ENCODE data around the gene FHOD3. TPM values are rescaled to one million over a fixed set of nuclear protein-coding genes. Genes with fewer than 3 reads are reported as not detected.

The FHOD3 gene
- total and polyA plus RNA-seq, 2 of the 13 experiments (the other 11 are each of a cell fraction or from before 2014, with no cell fraction given) = 0.07 TPM; not detected in 1

DNA sequence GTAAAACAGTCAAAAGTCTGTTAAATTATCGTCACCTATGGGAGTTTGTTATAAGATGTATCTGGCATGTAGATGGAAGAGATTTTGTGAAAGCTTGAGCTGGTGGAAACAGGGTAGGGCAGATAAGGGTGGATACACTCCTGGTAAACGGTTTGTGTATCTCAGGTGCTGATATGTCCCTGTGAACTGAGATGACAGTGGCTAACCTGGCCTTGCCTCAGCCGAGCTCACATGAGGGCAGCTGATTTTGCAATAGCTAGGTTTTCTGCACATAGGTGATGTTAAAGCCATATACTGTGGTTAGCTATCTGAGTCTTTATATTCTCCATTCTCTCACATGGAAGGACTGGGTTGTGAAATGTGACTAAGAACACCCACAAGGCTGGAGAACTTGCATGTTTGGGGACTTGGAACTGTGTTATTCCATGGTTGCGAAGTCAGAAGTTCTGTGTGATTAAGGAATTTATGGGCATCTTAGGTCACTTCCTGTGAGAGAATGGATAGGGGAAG is 326.2 kb downstream of the FHOD3 start:
- 15% methylated on average over 3 of the region's 4 CpGs for WGBS (ENCODE audit: low lambda C conversion rate)
- no peak overlapping the region for H3K4me3 ChIP-seq (replicated peaks in 1 of 3; ENCODE audit: insufficient read depth in 1 of 3, low read depth in 2 of 3, low read length in 3 of 3)
- H3K36me3 ChIP-seq (replicated peaks in 1 of 2; ENCODE audit: control insufficient read depth in 1 of 2, insufficient read depth in 2 of 2, low read length in 2 of 2) = no peaks in the 10 kb centered on the region
- ATAC-seq (no peak), DNase-seq (ENCODE audit: low spot score) (no peak), FAIRE-seq (no peak)
- H3K79me2 ChIP-seq (ENCODE audit: insufficient read depth, low read length) = no peaks in the 10 kb centered on the region
- no peaks in the 10 kb centered on the region for H4K20me1 ChIP-seq (ENCODE audit: insufficient read depth, low read length)
- no peak overlapping the region for H2AFZ ChIP-seq (ENCODE audit: low read length)
- no peak overlapping the region for H3K4me2 ChIP-seq (ENCODE audit: low read depth, low read length)
- no peaks in the 10 kb centered on the region for H3K9me3 ChIP-seq (ENCODE audit: low read length)
- TF ChIP-seq, protein P1, sequence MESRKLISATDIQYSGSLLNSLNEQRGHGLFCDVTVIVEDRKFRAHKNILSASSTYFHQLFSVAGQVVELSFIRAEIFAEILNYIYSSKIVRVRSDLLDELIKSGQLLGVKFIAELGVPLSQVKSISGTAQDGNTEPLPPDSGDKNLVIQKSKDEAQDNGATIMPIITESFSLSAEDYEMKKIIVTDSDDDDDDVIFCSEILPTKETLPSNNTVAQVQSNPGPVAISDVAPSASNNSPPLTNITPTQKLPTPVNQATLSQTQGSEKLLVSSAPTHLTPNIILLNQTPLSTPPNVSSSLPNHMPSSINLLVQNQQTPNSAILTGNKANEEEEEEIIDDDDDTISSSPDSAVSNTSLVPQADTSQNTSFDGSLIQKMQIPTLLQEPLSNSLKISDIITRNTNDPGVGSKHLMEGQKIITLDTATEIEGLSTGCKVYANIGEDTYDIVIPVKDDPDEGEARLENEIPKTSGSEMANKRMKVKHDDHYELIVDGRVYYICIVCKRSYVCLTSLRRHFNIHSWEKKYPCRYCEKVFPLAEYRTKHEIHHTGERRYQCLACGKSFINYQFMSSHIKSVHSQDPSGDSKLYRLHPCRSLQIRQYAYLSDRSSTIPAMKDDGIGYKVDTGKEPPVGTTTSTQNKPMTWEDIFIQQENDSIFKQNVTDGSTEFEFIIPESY (CRISPR knock-in tag; IDR thresholded peaks at IDR 0.05) = no peak
- no peak for TF ChIP-seq ZNF550 (CRISPR knock-in tag; IDR thresholded peaks at IDR 0.05; ENCODE audit: borderline replicate concordance)
- TF ChIP-seq HES4 (CRISPR knock-in tag; IDR thresholded peaks at IDR 0.05; ENCODE audit: borderline replicate concordance) = no peak
- TF ChIP-seq TOPORS (CRISPR knock-in tag; IDR thresholded peaks at IDR 0.05) = no peak
- no peak for TF ChIP-seq AGO1 (IDR thresholded peaks at IDR 0.05; ENCODE audit: low read depth, low read length, poor library complexity, severe bottlenecking)
- TF ChIP-seq, protein P2, sequence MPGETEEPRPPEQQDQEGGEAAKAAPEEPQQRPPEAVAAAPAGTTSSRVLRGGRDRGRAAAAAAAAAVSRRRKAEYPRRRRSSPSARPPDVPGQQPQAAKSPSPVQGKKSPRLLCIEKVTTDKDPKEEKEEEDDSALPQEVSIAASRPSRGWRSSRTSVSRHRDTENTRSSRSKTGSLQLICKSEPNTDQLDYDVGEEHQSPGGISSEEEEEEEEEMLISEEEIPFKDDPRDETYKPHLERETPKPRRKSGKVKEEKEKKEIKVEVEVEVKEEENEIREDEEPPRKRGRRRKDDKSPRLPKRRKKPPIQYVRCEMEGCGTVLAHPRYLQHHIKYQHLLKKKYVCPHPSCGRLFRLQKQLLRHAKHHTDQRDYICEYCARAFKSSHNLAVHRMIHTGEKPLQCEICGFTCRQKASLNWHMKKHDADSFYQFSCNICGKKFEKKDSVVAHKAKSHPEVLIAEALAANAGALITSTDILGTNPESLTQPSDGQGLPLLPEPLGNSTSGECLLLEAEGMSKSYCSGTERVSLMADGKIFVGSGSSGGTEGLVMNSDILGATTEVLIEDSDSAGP (CRISPR knock-in tag; IDR thresholded peaks at IDR 0.05; ENCODE audit: borderline replicate concordance) = no peak
- no peak for TF ChIP-seq ZNF549 (CRISPR knock-in tag; IDR thresholded peaks at IDR 0.05)
- TF ChIP-seq ZNF543 (CRISPR knock-in tag; IDR thresholded peaks at IDR 0.05) = no peak
- TF ChIP-seq PRPF4 (IDR thresholded peaks at IDR 0.05; ENCODE audit: low read depth, low read length, poor library complexity, severe bottlenecking) = no peak
- TF ChIP-seq, protein P3, sequence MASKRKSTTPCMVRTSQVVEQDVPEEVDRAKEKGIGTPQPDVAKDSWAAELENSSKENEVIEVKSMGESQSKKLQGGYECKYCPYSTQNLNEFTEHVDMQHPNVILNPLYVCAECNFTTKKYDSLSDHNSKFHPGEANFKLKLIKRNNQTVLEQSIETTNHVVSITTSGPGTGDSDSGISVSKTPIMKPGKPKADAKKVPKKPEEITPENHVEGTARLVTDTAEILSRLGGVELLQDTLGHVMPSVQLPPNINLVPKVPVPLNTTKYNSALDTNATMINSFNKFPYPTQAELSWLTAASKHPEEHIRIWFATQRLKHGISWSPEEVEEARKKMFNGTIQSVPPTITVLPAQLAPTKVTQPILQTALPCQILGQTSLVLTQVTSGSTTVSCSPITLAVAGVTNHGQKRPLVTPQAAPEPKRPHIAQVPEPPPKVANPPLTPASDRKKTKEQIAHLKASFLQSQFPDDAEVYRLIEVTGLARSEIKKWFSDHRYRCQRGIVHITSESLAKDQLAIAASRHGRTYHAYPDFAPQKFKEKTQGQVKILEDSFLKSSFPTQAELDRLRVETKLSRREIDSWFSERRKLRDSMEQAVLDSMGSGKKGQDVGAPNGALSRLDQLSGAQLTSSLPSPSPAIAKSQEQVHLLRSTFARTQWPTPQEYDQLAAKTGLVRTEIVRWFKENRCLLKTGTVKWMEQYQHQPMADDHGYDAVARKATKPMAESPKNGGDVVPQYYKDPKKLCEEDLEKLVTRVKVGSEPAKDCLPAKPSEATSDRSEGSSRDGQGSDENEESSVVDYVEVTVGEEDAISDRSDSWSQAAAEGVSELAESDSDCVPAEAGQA (IDR thresholded peaks at IDR 0.05; ENCODE audit: low read depth) = no peak
- TF ChIP-seq, protein P3 (CRISPR knock-in tag; IDR thresholded peaks at IDR 0.05; ENCODE audit: borderline replicate concordance) = no peak
- TF ChIP-seq AHR (CRISPR knock-in tag; IDR thresholded peaks at IDR 0.05) = no peak
- TF ChIP-seq SRF (IDR thresholded peaks at IDR 0.05; ENCODE audit: low read depth, low read length) = no peak
- no peak for TF ChIP-seq KLF6 (CRISPR knock-in tag; IDR thresholded peaks at IDR 0.05)
- TF ChIP-seq EP300 (IDR thresholded peaks at IDR 0.05; ENCODE audit: low read depth in 2 of 2, low read length in 2 of 2) = no peak
- no peak for TF ChIP-seq EP300 (CRISPR knock-in tag; IDR thresholded peaks at IDR 0.05; ENCODE audit: borderline replicate concordance)
- ChIA-PET CTCF (ENCODE audit: low intra/inter-chr PET ratio, low total read pairs) (no interaction called here), POLR2A (no interaction called here)
- H3K27me3 ChIP-seq (ENCODE audit: control insufficient read depth in 1 of 2, insufficient read depth in 2 of 2, low read length in 2 of 2) = 0 out of 5 replicates have a peak, but pooled peaks cover 0 to 1% of the 10 kb centered on the region in 2 experiments
- H3K9ac ChIP-seq (ENCODE audit: insufficient read depth, low read depth, low read length) = no peak overlapping the region
- intact Hi-C loops (cut with micrococcal nuclease; ENCODE audit: unreplicated experiment) (no loop called here), in situ Hi-C loops (cut with HindIII; ENCODE audit: extremely low pct_ligation_motif_present, low pct_unique_long_range_greater_than_20kb) (no loop called here)
- H3K27ac ChIP-seq (ENCODE audit: extremely low read length, insufficient read depth, low read length) = no peak overlapping the region
- H3K4me1 ChIP-seq (ENCODE audit: insufficient read depth, low read length) = peaks cover 4% of the 10 kb centered on the region; the same call in 1 of the 2 replicates
- no TSS peak for BruUV-seq (replicated peaks)

Data from HepG2 (cell line).